SKM-1 treated with dmso at 0.1 percent for 144 hours (cell line): ENCODE measurements around the gene KLRC4.
"Not testable (repeated sequence)": the region's sequence is repeated elsewhere in the genome, so short reads cannot be mapped to it uniquely, and the experiment has no call there.

ENCODE experiments used
- DNase-seq: peaks from one replicate; lab custom pipeline; 2025; ENCODE audit not compliant: unreplicated experiment; lab: John Stamatoyannopoulos, UW

Gene KLRC4, protein sequence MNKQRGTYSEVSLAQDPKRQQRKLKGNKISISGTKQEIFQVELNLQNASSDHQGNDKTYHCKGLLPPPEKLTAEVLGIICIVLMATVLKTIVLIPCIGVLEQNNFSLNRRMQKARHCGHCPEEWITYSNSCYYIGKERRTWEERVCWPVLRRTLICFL

DNA sequence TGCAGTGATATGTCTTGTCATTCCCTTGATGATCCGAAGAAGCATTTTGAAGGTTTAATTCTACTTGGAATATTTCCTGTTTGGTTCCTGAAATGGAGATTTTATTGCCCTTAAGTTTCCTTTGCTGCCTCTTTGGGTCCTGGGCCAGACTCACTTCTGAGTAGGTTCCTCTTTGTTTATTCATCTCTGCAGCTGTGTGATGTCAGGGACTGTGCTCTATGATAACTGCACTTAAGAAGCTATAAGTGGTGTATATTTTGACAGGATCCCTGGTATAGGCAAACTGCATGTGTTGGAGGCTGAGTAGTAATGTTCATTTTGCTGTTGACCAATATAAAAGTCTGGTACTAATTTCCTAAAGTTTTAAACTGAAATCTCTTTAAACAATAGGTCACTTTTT is at the start of gene KLRC4:
Gene KLRC4, minus strand, starts transcription at position 366 of the 400 bp plus-strand sequence. Its CDS starts 182 bp downstream, at position 184.
- DNase-seq, result no peak

DNA sequence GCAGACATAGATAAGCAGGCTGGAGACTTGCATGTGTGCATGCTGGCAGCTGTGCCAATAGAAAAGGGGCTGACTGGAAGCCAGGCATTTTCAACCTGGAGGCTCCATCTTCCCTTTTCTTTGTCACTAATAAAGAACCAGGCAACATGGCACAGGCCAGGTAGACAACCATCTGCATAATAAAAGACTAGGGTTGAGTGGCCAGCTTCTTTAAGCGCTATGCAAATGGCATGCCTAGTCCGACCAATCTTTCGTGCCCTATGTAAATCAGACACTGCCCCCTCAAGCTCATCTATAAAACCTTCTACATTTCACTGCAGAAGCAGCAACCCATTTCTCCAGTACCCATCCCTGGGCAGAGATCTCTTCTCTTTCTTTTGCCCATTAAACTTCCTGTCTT is 48.2 kb upstream of the KLRC4 start:
- DNase-seq, result no peak

DNA sequence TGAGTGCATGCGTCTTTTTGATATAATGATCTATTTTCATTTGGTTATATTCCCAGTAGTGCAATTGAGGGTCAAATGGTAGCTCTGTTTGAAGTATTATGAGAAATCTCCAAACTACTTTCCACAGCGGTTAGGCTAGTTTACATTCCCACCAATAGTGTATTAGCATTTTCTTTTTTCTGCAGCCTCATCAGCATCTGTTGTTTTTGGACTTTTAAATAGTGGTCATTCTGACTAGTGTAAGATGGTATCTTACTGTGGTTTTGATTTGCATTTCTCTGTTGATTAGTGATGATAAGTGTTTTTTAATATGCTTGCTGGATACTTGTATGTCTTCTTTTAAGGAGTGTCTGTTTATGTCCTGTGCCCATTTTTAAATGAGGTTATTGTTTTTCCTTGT is 47.3 kb upstream of the KLRC4 start:
- no peak for DNase-seq

GRCh38 chr12:10455766-10456165 is 46.2 kb upstream of the KLRC4 start:
- DNase-seq, result no peak

DNA sequence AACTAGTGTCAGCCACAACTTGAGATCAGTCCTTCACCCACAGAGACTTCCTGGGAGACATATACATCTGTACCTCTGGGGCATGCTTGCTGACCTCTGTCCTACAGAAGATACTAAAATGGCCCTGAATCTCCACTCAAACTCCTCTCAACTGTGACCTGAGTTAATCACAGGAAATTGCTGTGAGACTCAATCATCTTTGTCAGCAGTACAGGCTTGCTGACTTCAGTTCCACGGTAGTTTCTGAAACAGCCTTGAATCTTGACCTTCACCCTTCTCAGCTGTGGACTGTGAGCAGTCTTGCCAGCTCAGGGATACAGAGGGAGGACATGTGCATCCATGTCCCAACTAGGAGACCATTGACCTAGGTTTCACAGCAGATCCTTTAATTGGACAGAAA is 45.0 kb upstream of the KLRC4 start:
- DNase-seq, result no peak

DNA sequence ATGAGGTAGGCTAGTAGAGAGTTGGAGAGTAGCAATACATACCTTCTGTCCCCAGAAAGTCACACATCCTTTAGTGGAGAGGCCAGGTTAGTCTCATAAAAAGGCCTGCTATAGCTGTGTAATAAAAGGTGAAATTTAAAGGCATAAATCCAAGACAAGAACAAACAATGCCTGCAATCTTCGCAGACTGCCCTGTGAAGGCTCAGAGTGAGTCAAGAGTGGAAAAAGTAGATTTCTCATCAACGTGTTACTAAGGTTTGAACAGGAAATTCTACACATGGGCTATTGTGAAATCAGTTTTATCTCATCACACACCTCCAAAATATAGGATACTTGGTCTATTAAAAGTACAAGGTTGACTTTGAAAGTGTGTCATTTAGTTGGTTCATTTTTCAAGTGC is 43.6 kb upstream of the KLRC4 start, which contains the start of gene KLRC1:
Gene KLRC1, minus strand, starts transcription at position 222 of the 400 bp plus-strand sequence. CDS start 2,221 bp downstream, outside the sequence.
- no peak for DNase-seq

- no peak for DNase-seq
Measured at GRCh38 chr12:10448236-10448635, 38.7 kb upstream of the KLRC4 start.

DNA sequence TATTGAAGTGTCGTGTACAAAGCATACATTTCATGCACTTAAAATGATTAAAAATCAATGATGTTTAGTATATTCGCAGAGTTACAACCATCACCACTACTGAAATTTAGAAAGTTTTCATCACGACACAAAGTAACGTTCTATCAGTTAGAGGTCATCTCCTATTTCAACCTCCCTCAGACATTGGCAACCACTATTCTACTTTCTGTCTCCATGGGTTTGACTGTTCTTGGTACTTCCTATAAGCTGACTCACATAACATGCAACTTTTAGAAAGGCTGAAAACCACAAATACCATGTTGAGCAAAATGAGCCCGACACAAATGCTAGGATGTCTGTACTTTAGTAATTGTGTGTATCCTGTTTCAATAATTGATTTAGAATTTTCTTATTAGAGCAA is 36.5 kb upstream of the KLRC4 start:
- DNase-seq, result not testable (repeated sequence)

- not testable (repeated sequence) for DNase-seq
Measured at GRCh38 chr12:10441144-10441543, 31.6 kb upstream of the KLRC4 start.

GRCh38 chr12:10439608-10440274 is 30.2 kb upstream of the KLRC4 start:
- DNase-seq, result not testable (repeated sequence)

- DNase-seq, result not testable (repeated sequence)
Measured at GRCh38 chr12:10437601-10438000, 28.0 kb upstream of the KLRC4 start.

DNA sequence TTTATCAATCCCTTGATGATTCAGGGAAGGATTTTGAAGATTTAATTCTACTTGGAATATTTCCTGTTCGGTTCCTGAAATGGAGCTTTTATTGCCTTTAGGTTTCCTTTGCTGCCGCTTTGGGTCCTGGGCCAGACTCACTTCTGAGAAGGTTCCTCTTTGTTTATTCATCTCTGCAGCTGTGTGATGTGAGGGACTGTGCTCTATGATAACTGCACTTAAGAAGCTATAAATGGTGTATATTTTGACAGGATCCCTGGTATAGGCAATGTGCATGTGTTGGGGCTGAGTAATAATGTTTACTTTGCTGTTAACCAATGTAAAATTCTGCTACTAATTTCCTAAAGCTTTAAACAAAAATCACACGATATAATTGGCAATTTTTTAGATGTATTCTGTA is 26.3 kb upstream of the KLRC4 start, which contains the start of gene KLRC2:
Gene KLRC2, minus strand, starts transcription at position 195 of the 400 bp plus-strand sequence. Its CDS starts 24 bp downstream, at position 171.
- not testable (repeated sequence) for DNase-seq

GRCh38 chr12:10430623-10431022 is 21.1 kb upstream of the KLRC4 start:
- not testable (repeated sequence) for DNase-seq

- DNase-seq, result not testable (repeated sequence)
Measured at GRCh38 chr12:10425938-10426337, 16.4 kb upstream of the KLRC4 start.

DNA sequence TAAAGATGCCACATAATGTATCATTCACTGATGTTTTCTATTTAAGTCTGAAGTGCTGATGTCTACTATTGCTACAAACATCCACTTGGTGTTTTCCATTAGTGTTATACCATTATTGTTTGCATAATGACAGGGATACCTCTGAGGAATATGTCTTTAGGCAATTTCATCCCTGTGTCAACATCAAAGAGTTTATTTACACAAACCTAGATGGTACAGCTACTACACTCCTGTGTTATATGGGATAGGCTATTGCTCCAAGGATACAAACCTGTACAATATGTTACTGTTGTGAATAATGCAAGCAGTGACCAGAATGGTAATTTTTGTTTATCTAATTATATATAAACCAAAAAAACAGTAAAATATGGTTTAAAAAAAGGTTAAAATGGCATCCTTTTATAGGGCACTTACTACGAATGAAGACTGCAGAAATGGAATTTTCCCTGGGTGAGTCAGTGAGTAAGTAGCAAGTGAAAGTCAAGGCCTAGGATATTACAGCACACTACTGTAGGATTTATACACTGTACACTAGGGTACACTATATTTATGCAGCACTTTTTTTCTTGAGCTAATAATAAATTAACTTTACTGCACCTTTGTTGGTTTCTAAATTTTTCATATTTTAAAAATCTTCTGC is 14.8 kb upstream of the KLRC4 start:
- DNase-seq, result not testable (repeated sequence)

DNA sequence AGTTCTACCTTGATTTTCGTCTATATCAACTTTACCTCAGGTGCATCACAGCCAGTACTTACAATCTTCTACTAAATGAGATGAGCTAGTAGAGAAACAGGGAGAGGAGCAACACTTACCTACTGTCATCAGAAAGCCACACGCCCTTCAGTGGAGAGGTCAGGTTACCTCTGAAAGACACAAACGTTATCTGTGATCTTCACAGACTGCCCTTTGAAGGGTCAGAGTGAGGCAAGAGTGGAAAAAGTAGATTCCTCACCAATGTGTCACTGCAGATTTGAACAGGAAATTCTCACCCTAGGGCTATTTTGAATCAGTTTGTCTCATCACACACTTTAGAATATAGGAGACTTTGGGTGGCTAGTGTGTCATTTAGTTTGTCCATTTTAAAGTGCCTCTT is 12.6 kb upstream of the KLRC4 start:
- not testable (repeated sequence) for DNase-seq

GRCh38 chr12:10420334-10420733 is 10.8 kb upstream of the KLRC4 start, which contains the start of gene KLRC3:
Gene KLRC3 (minus strand): TSS chr12:10420595. CDS start chr12:10420550, 45 bp downstream.
- not testable (repeated sequence) for DNase-seq

- DNase-seq, result no peak
Measured at GRCh38 chr12:10408842-10409241, 715 bp downstream of the KLRC4 start.

- peak; percentile 52 for DNase-seq
Measured at GRCh38 chr12:10406725-10407124, 2.8 kb downstream of the KLRC4 start.

GRCh38 chr12:10405294-10405693 is 4.3 kb downstream of the KLRC4 start:
- DNase-seq, result no peak

DNA sequence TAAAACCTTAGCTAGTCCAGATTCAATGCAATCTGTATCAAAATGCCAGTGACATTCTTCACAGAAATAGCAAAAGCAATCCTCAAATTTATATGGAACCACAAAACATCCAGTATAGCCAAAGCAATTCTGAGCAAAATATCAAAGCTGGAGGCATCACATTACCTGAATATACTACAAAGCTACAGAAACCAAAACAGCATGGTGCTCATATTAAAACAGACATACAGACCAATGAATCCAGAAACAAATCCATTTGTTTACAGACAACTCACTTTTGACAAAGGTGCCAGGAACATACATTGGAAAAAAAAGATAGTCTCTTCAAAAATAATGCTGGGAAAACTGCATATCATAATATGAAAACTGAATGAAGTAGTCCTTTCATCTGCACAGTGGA is 4.8 kb downstream of the KLRC4 start:
- DNase-seq, result no peak

DNA sequence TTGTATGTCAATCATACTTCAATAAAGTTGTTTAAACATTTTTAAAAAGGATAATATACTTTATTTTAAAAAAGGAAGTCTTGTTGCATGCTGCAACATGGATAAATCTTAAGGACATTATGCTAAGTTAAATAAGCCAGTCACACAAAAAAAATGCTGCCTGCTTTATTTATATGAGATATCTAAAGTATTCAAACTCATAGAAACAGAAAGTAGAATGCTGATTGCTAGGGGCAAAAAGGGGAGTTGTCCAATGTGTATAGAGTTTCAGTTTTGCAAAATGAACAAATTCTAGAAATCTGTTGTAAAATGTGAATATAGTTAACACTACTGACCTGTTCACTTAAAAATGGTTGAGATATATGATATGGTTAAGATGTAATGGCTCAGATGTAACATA is 8.7 kb downstream of the KLRC4 start:
- DNase-seq, result no peak
